Thoracic aorta (tissue), 2 donors: Measurements from ENCODE around the gene NOL12. TPM values are rescaled to one million over a fixed set of nuclear protein-coding genes. Genes with fewer than 3 reads are reported as not detected.

Source experiments
- ATAC-seq: fragments of 150-250 bp; one replicate; pipeline ENCODE4 v1.8.0; 2017; ENCODE audit warnings: low read depth; ENCODE audit not compliant: insufficient number of reproducible peaks, low FRiP score
- DNase-seq: peaks from one replicate; pipeline ENCODE4 v3.0.0-alpha.2; 2020; ENCODE audit warnings: low spot score
- H3K27ac ChIP-seq, 2 donors: fragments of 200-600 bp; sonication (generic); 1 replicate in 1 of 2; 2 replicates in 1 of 2; pipeline ENCODE4 v1.5.1; 2016; ENCODE audit warnings: mild to moderate bottlenecking in 2 of 2, moderate library complexity in 2 of 2
- H3K27me3 ChIP-seq: fragments of 200-600 bp; sonication (generic); replicated peaks from 2 replicates; pipeline ENCODE4 v1.6.0; 2016; ENCODE audit warnings: mild to moderate bottlenecking; ENCODE audit not compliant: insufficient read depth
- H3K36me3 ChIP-seq: fragments of 200-600 bp; sonication (generic); one replicate; pipeline ENCODE4 v1.5.1; 2016
- H3K4me1 ChIP-seq, 2 donors: fragments of 200-600 bp; sonication (generic); 1 replicate in 1 of 2; 2 replicates in 1 of 2; pipeline versions ENCODE4 v1.5.1 to v1.6.0; 2016; ENCODE audit warnings: low read depth in 2 of 2, mild to moderate bottlenecking in 1 of 2; ENCODE audit not compliant: control insufficient read depth in 1 of 2
- H3K4me3 ChIP-seq: fragments of 200-600 bp; sonication (generic); 2 replicates; pipeline ENCODE4 v1.5.1; 2016; ENCODE audit warnings: mild to moderate bottlenecking
- H3K9me3 ChIP-seq: fragments of 200-600 bp; sonication (generic); 2 replicates; pipeline ENCODE4 v1.5.1; 2016
- total RNA-seq, 2 donors: library from RNA; depleted of rRNA; stranded (reverse); fragments of >200 nt; gene quantifications; one replicate each; pipeline versions ENCODE4 v1.1.0 to v1.2.3, GENCODE V29; 2016
- TF ChIP-seq, protein P1 (sequence below): fragments of 200-600 bp; sonication (generic); IDR thresholded peaks from one replicate; pipeline ENCODE4 v1.5.1; 2019; ENCODE audit warnings: antibody characterized with exemption

Gene NOL12
- total RNA-seq, 2 donors from 2014 or later = 11.1 to 58.9 TPM

DNA sequence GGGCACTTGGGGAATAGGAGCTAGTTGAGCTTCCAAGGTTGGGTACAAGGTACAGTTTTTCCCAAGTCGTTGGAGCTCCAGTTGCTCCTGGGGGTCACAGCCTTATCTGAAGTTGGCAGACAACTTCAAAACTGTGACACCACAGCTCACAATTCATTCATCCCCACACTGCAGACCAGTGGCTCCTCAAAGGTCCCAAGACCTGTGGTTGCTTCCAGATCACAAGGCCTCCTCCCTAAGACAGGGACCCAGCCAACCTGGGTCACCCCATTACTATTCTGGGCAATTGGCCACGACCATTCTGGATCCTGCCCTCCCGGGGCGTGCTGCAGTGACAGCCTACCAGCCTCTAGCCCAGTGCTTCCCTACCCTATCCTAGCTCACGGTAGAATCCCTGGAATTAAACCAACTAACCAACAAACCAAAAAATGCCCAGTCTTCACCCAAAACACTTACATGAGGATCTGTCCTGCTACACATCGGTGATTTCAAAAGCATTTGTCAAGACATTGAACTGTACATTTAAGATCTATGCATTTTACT, 28.5 kb upstream of the NOL12 start:
- Histone ChIP-seq H3K9me3 (no peaks in the 10 kb centered on the region), H3K27ac (peak overlapping the region; percentile 81 to 83), H3K4me3 (peak overlapping the region; percentile 71), H3K4me1 (peaks cover 11 to 39% of the 10 kb centered on the region in 2 donors), H3K27me3 (no peaks in the 10 kb centered on the region), H3K36me3 (no peaks in the 10 kb centered on the region)
- TF ChIP-seq, protein P1, sequence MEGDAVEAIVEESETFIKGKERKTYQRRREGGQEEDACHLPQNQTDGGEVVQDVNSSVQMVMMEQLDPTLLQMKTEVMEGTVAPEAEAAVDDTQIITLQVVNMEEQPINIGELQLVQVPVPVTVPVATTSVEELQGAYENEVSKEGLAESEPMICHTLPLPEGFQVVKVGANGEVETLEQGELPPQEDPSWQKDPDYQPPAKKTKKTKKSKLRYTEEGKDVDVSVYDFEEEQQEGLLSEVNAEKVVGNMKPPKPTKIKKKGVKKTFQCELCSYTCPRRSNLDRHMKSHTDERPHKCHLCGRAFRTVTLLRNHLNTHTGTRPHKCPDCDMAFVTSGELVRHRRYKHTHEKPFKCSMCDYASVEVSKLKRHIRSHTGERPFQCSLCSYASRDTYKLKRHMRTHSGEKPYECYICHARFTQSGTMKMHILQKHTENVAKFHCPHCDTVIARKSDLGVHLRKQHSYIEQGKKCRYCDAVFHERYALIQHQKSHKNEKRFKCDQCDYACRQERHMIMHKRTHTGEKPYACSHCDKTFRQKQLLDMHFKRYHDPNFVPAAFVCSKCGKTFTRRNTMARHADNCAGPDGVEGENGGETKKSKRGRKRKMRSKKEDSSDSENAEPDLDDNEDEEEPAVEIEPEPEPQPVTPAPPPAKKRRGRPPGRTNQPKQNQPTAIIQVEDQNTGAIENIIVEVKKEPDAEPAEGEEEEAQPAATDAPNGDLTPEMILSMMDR = no peak
- no peak for DNase-seq
- no peak for ATAC-seq

- Histone ChIP-seq H3K4me3 (peak within 1 kb of the TSS; percentile 71), H3K4me1 (peaks cover 11 to 39% of the 10 kb centered on the region in 2 donors), H3K27ac (peak within 1 kb of the TSS; percentile 81 to 83), H3K9me3 (no peaks in the 10 kb centered on the region), H3K36me3 (no peaks in the 10 kb centered on the region), H3K27me3 (no peaks in the 10 kb centered on the region)
- ATAC-seq (peak; percentile 95), DNase-seq (peak; percentile 97)
- TF ChIP-seq, protein P1 = no peak
Measured at GRCh38 chr22:37658133-37659065, 27.7 kb upstream of the NOL12 start, which contains the start of gene PDXP. TSS of gene PDXP (plus strand) at chr22:37658723. CDS start at chr22:37658783, 60 bp downstream.

GRCh38 chr22:37659066-37659896, 26.9 kb upstream of the NOL12 start:
- H3K27ac ChIP-seq = no peak overlapping the region
- H3K4me3 ChIP-seq = peak overlapping the region; percentile 71
- TF ChIP-seq, protein P1 = no peak
- no peak for ATAC-seq
- H3K4me1 ChIP-seq = peaks cover 11 to 39% of the 10 kb centered on the region in 2 donors
- no peak for DNase-seq
- no peaks in the 10 kb centered on the region for H3K9me3 ChIP-seq
- H3K27me3 ChIP-seq = no peaks in the 10 kb centered on the region
- no peaks in the 10 kb centered on the region for H3K36me3 ChIP-seq

DNA sequence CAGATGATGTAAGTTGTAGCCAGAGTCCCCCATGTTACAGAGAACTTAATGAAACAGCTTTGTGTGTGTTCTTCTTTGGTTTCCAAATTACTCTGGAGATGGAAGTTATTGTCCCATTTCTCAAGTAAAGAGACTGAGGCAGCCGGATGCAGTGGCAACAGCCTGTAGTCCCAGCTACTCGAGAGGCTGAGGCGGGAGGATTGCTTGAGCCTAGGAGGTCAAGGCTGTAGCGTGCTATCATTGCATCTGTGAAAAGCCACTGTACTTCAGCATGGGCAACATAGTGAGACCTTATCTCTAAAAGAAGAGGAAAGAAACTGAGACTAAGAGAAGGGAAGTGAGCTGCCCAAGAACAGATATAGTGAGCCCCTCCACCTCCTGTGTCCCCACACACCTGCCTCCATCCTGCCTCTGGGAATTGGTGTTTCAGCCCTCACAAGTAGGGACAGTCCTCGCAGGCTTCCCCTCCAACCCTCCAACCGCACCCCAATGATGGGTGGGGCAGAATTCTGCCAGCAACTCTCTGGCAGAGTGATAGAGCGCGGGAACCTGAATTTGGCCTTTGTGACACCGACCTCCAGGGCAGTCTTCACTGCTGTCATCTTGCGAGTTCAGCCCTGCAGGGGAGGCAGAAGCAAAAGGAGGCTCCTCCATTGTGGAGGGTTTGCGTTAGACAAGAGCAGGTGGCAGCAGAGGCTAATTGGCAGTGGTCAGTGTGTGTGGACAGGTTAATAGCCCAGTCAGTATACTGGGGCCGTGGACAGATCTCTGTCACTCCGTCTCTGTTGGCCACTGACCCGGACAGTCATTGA, 26.0 kb upstream of the NOL12 start:
- DNase-seq (no peak), ATAC-seq (no peak)
- TF ChIP-seq, protein P1 = no peak
- H3K27me3 ChIP-seq = no peaks in the 10 kb centered on the region
- no peaks in the 10 kb centered on the region for H3K9me3 ChIP-seq
- H3K4me3 ChIP-seq = peak overlapping the region; percentile 71
- H3K36me3 ChIP-seq = no peaks in the 10 kb centered on the region
- no peak overlapping the region for H3K27ac ChIP-seq
- peaks cover 11 to 39% of the 10 kb centered on the region in 2 donors for H3K4me1 ChIP-seq
